Activated CD4-positive, alpha-beta T cell treated with anti-CD3 and anti-CD28 coated beads, Interleukin-2, amount 50 U/mL, for 1 hour (primary cell): Measurements from ENCODE around the gene SLC9A8.
"Not testable (repeated sequence)": the region's sequence is repeated elsewhere in the genome, so short reads cannot be mapped to it uniquely, and the experiment has no call there.

Source experiments
- DNase-seq: peaks from one replicate; pipeline ENCODE4 v3.0.0-alpha.2; 2020

Gene SLC9A8

GRCh38 chr20:49787371-49788357 is 25.0 kb upstream of the SLC9A8 start:
- no peak for DNase-seq

- DNase-seq = no peak
Observed at GRCh38 chr20:49790077-49790798, 22.4 kb upstream of the SLC9A8 start.

- no peak for DNase-seq
Observed at GRCh38 chr20:49791165-49791564, 21.5 kb upstream of the SLC9A8 start.

- no peak for DNase-seq
Observed at GRCh38 chr20:49792006-49792405, 20.6 kb upstream of the SLC9A8 start.

- no peak for DNase-seq
Observed at GRCh38 chr20:49792611-49793010, 20.0 kb upstream of the SLC9A8 start.

GRCh38 chr20:49794336-49795134 is 18.1 kb upstream of the SLC9A8 start:
- DNase-seq = no peak

- DNase-seq = no peak
Observed at GRCh38 chr20:49795135-49795424, 17.5 kb upstream of the SLC9A8 start.

GRCh38 chr20:49796600-49797343 is 15.9 kb upstream of the SLC9A8 start:
- no peak for DNase-seq

- DNase-seq = no peak
Observed at GRCh38 chr20:49797344-49797615, 15.3 kb upstream of the SLC9A8 start.

- no peak for DNase-seq
Observed at GRCh38 chr20:49798718-49799117, 13.9 kb upstream of the SLC9A8 start.

GRCh38 chr20:49799698-49800097 is 12.9 kb upstream of the SLC9A8 start:
- no peak for DNase-seq

GRCh38 chr20:49803418-49803817 is 9.2 kb upstream of the SLC9A8 start:
- DNase-seq = no peak

- no peak for DNase-seq
Observed at GRCh38 chr20:49804364-49804763, 8.3 kb upstream of the SLC9A8 start.

GRCh38 chr20:49805224-49805876 is 7.3 kb upstream of the SLC9A8 start:
- DNase-seq = not testable (repeated sequence)

- no peak for DNase-seq
Observed at GRCh38 chr20:49808753-49809152, 3.9 kb upstream of the SLC9A8 start.

- DNase-seq = no peak
Observed at GRCh38 chr20:49809803-49810359, 2.7 kb upstream of the SLC9A8 start.

- no peak for DNase-seq
Observed at GRCh38 chr20:49810491-49811190, 2.0 kb upstream of the SLC9A8 start.

GRCh38 chr20:49811825-49812506 is 662 bp upstream of the SLC9A8 start:
- no peak for DNase-seq

- DNase-seq = no peak
Observed at GRCh38 chr20:49813305-49813974, 812 bp downstream of the SLC9A8 start.

GRCh38 chr20:49814057-49814694 is 1.5 kb downstream of the SLC9A8 start:
- DNase-seq = no peak
